Osteocyte (in vitro differentiated cells): ENCODE results near the gene TNFAIP8L3. TPM values are rescaled to one million over a fixed set of nuclear protein-coding genes. Genes with fewer than 3 reads are reported as not detected.

Experiments
- DNase-seq: peaks from one replicate; pipeline ENCODE4 v3.0.0; 2021; ENCODE audit warnings: mixed read lengths; ENCODE audit not compliant: unreplicated experiment; ENCODE audit errors: extremely low spot score
- H3K27ac Mint-ChIP-seq: one replicate; pipeline ENCODE4 v1.8.0; 2021; ENCODE audit warnings: mild to moderate bottlenecking, mixed read lengths; ENCODE audit not compliant: unreplicated experiment
- H3K27me3 Mint-ChIP-seq: one replicate; pipeline ENCODE4 v1.8.0; 2021; ENCODE audit warnings: mixed read lengths; ENCODE audit not compliant: unreplicated experiment
- H3K36me3 Mint-ChIP-seq: one replicate; pipeline ENCODE4 v1.8.0; 2021; ENCODE audit warnings: mixed read lengths; ENCODE audit not compliant: unreplicated experiment
- H3K4me1 Mint-ChIP-seq: one replicate; pipeline ENCODE4 v1.8.0; 2021; ENCODE audit warnings: mixed read lengths; ENCODE audit not compliant: unreplicated experiment
- H3K4me3 Mint-ChIP-seq: one replicate; pipeline ENCODE4 v1.8.0; 2021; ENCODE audit warnings: mild to moderate bottlenecking, moderate library complexity, mixed read lengths; ENCODE audit not compliant: unreplicated experiment
- H3K9me3 Mint-ChIP-seq: one replicate; pipeline ENCODE4 v1.8.0; 2021; ENCODE audit warnings: mixed read lengths; ENCODE audit not compliant: unreplicated experiment
- total RNA-seq: library from RNA; stranded (reverse); gene quantifications from 2 replicates; pipeline ENCODE4 v1.2.1, GENCODE V29; 2021
- TF ChIP-seq, protein P1 (sequence below): fragments of 200-600 bp; sonication (generic); IDR thresholded peaks from 2 replicates; pipeline ENCODE4 v1.5.0; 2021; ENCODE audit warnings: antibody characterized with exemption, mild to moderate bottlenecking, moderate library complexity

The TNFAIP8L3 gene
- total RNA-seq, 1 donor from 2014 or later, result 0.35 TPM

DNA sequence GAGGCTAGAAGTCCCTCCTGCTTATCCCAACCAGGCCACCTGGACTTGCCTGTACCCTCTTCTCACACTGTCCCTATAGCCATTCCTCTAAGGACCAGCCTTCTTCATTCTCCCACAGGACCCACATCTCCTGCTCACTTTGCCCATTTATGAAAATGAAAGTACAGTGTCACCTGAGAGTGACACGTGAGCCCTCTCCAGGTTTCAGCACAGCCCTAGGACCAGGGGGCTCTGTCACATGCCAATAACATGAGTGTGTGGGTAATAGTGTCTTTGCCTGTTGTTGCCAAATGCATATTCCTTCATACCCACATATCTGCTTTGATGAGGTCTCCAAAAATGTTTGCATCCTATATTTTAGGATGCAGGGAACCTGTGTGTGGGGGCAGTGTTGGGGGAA is 42.3 kb upstream of the TNFAIP8L3 start:
- Mint-ChIP-seq H3K27me3 (peaks cover 15% of the 10 kb centered on the region), H3K9me3 (peaks cover 3% of the 10 kb centered on the region), H3K4me1 (peaks cover 21% of the 10 kb centered on the region), H3K27ac (no peak overlapping the region), H3K4me3 (no peak overlapping the region), H3K36me3 (no peaks in the 10 kb centered on the region)
- TF ChIP-seq, protein P1, sequence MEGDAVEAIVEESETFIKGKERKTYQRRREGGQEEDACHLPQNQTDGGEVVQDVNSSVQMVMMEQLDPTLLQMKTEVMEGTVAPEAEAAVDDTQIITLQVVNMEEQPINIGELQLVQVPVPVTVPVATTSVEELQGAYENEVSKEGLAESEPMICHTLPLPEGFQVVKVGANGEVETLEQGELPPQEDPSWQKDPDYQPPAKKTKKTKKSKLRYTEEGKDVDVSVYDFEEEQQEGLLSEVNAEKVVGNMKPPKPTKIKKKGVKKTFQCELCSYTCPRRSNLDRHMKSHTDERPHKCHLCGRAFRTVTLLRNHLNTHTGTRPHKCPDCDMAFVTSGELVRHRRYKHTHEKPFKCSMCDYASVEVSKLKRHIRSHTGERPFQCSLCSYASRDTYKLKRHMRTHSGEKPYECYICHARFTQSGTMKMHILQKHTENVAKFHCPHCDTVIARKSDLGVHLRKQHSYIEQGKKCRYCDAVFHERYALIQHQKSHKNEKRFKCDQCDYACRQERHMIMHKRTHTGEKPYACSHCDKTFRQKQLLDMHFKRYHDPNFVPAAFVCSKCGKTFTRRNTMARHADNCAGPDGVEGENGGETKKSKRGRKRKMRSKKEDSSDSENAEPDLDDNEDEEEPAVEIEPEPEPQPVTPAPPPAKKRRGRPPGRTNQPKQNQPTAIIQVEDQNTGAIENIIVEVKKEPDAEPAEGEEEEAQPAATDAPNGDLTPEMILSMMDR, result no peak
- no peak for DNase-seq

DNA sequence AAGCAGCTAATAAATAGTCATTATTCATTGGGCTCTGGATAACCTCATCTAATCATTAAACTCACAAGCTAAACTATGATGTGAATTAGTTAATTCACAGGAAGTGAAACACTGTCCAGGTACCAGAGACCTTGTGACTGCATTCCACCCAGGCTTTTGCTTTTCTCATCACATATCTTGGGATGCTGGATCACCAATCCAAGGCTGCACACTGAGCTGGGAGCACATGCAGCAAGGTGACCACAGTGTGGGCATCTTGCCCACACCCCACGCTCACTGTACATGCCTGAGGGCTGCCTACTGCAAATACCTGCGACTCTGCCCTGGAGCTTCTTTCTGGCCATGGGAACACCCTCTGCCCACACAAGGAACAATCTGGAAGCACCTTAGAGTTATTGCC is 40.6 kb upstream of the TNFAIP8L3 start:
- no peak for DNase-seq
- Mint-ChIP-seq H3K4me1 (peaks cover 27% of the 10 kb centered on the region), H3K36me3 (no peaks in the 10 kb centered on the region), H3K4me3 (no peak overlapping the region), H3K9me3 (peaks cover 3% of the 10 kb centered on the region), H3K27me3 (no peaks in the 10 kb centered on the region), H3K27ac (no peak overlapping the region)
- TF ChIP-seq, protein P1, result no peak

DNA sequence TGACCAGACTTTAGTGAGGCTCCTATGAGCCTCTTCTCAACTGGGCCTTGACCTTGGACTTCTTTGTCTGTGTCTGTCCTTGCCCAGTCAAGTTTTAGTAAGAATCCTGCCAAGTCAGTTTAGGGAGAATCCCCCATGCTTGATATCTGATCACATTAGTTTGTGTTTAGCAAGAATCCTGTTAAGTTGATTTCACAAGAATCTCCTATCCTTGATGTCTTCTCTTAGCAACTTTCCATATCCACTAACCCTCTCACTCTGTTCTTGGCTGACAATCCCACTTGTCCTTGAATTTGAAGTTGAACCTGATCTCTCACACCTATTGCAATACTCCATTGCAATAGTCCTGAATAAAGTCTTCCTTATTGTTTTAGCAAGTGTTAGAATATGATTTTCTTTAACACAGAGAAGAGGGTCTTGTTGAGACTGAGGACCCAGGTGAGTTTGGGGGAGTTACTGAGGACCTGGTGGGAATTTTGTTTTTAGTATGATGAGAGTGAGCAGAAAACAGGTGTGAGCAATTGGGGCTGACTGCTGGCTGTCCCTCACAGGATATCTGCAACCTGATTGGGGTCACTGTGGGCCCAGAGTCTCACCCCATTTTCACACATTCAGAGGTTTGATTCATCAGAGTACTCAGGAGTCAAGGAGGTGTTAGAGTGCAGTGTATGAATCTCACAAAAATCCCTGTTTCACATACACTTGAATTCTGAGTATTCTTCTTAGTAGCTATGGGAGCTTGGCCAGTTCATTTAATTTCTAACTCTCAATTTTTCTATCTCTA is 39.9 kb upstream of the TNFAIP8L3 start:
- no peak for DNase-seq
- no peak overlapping the region for H3K4me3 Mint-ChIP-seq

DNA sequence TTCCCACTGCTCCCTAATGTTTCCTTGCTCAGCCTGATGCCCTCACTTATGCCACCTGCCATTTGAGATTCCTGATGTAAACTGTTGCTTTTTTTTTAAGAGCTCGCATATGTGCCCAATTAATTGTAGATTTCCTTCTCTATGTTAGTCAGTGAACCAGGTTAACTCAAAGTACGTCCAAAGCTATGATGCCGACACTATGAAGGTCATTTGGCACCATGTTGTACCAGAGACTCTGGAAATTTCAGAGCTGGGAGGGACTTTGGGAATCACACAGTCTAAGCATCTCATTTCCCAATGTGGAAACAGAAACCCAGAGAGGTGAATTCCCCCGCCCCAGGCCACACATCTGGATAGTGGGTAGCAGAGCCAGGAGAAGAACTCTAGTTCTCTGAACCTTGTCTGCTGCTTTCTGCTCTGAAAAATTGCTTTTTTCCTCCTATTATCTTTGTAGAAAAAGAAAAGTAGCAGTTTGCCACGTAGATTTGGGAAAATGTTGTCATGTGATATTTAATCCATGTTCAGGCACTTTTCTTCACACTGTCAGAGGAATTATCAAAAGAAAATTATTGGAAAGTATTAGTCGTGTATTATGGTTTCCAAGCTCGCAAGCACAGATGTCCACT is 38.5 kb upstream of the TNFAIP8L3 start:
- Mint-ChIP-seq H3K27ac (peak overlapping the region; percentile 95), H3K9me3 (no peaks in the 10 kb centered on the region), H3K27me3 (no peaks in the 10 kb centered on the region), H3K4me3 (no peak overlapping the region), H3K36me3 (no peaks in the 10 kb centered on the region), H3K4me1 (peaks cover 37% of the 10 kb centered on the region)
- TF ChIP-seq, protein P1, result peak; percentile 8
- DNase-seq, result no peak

More for the DNA sequence above, 39.9 kb upstream of the TNFAIP8L3 start:
- no peaks in the 10 kb centered on the region for H3K27me3 Mint-ChIP-seq
- no peaks in the 10 kb centered on the region for H3K36me3 Mint-ChIP-seq
- TF ChIP-seq, protein P1, result no peak
- H3K27ac Mint-ChIP-seq, result no peak overlapping the region
- H3K9me3 Mint-ChIP-seq, result no peaks in the 10 kb centered on the region
- H3K4me1 Mint-ChIP-seq, result peaks cover 28% of the 10 kb centered on the region

DNA sequence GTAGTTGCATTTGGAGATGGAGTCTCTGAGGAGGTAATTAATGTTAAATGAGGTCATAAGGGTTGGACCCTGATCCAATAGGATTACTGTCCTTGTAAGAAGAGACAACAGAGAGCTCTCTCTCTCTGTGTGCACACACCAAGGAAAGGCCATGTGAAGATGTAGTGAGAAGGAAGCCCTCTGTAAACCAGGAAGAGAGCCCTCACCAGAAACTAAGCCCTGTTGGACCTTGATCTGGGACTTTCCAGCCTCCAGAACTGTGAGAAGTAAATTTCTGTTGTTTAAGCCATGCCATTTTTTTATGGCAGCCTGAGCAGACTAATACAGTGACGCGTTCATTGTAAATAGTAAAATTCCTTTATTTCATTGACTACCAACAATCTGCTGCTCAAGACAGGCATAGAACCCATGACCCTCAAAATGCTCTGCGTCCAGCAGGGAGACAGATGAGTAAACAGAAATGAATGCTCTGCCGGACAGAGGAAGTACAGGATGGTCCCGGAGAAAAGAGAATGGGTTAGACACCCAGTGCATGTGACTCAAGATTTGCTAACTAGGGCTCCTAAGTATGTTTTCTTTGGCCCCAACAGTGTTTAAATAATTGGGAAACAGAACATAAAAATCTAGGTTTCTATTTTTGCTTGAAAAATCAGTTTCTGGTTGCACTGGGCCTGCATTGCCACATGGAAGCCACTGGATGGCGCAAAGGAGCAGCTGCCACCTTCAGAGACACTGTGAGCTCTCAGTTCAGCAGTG is 37.9 kb upstream of the TNFAIP8L3 start:
- H3K4me1 Mint-ChIP-seq, result peaks cover 37% of the 10 kb centered on the region
- no peak overlapping the region for H3K4me3 Mint-ChIP-seq
- H3K27me3 Mint-ChIP-seq, result no peaks in the 10 kb centered on the region
- H3K27ac Mint-ChIP-seq, result peak overlapping the region; percentile 95
- DNase-seq, result peak; percentile 89
- no peaks in the 10 kb centered on the region for H3K9me3 Mint-ChIP-seq
- H3K36me3 Mint-ChIP-seq, result no peaks in the 10 kb centered on the region
- TF ChIP-seq, protein P1, result peak; percentile 97
